Stomach (tissue), 19 donors: Measurements from ENCODE around the gene MEX3A. TPM values are rescaled to one million over a fixed set of nuclear protein-coding genes. Genes with fewer than 3 reads are reported as not detected.

ENCODE experiments used
- DNase-seq, 2 donors: peaks; one replicate each; pipeline versions ENCODE4 v3.0.0 to v3.0.0-alpha.2; 2013 to 2019
- H3K27ac ChIP-seq, 5 donors: fragments of 200-600 bp in 4 of 5; sonication (generic) in 4 of 5; one replicate each; pipeline ENCODE4 v1.5.1; 2013 to 2019; ENCODE audit warnings: mild to moderate bottlenecking in 1 of 5, moderate library complexity in 1 of 5
- H3K27me3 ChIP-seq, 3 donors: fragments of 200-600 bp; sonication (generic); one replicate each; pipeline ENCODE4 v1.5.1; 2017 to 2019; ENCODE audit warnings: mixed run types in 1 of 3
- H3K36me3 ChIP-seq, 4 donors: fragments of 200-600 bp; sonication (generic); 1 replicate in 3 of 4; 2 replicates in 1 of 4; pipeline ENCODE4 v1.5.1; 2016 to 2019
- H3K4me1 ChIP-seq, 4 donors: fragments of 200-600 bp; sonication (generic); one replicate each; pipeline ENCODE4 v1.5.1; 2016 to 2019
- H3K4me3 ChIP-seq, 4 donors: fragments of 200-600 bp; sonication (generic) in 3 of 4; one replicate each; pipeline ENCODE4 v1.5.1; 2016 to 2019; ENCODE audit warnings: mild to moderate bottlenecking in 1 of 4
- H3K9me3 ChIP-seq, 4 donors: fragments of 200-600 bp; sonication (generic); one replicate each; pipeline ENCODE4 v1.5.1; 2016 to 2019
- CTCF ChIP-seq, 7 experiments: fragments of 450-650 bp in 4 of 7; fragments of 200-600 bp in 3 of 7; sonication (generic) in 3 of 7; IDR thresholded peaks; one replicate each; pipeline ENCODE4 v1.5.1; 2016 to 2019; ENCODE audit warnings: antibody characterized with exemption in 7 of 7, control low read depth in 2 of 7, mild to moderate bottlenecking in 1 of 7
- EP300 ChIP-seq: sonication (generic); formaldehyde crosslinking; IDR thresholded peaks from one replicate; pipeline ENCODE4 v1.6.1; 2017; ENCODE audit warnings: antibody characterized with exemption
- POLR2A ChIP-seq, 4 donors: fragments of 450-650 bp; IDR thresholded peaks; one replicate each; pipeline ENCODE4 v1.6.1; 2016; ENCODE audit warnings: antibody characterized with exemption in 4 of 4, control low read depth in 2 of 4, mild to moderate bottlenecking in 1 of 4, moderate library complexity in 1 of 4
- POLR2AphosphoS5 ChIP-seq, 3 donors: sonication (generic); formaldehyde crosslinking; IDR thresholded peaks; one replicate each; pipeline ENCODE4 v1.6.1; 2016; ENCODE audit warnings: antibody characterized with exemption in 3 of 3
- WGBS, 5 donors: extraction: QIAGEN DNeasy Blood & Tissue Kit in 3 of 5; methylation state at CpG; one replicate each; pipeline versions ENCODE4 v1.1.5 to v1.1.7; 2013 to 2018; 5-methylcytosine and 5-hydroxymethylcytosine counted together
- intact Hi-C: fragments of 100-400 bp; cut with DNase I; formaldehyde crosslinking; loops from one replicate; pipeline ENCODE4 v1.15.1; 2023; ENCODE audit warnings: low total_unique reads
- long read RNA-seq, 10 donors: transcript quantifications; one replicate each; lab custom pipeline, GENCODE V29; 2026
- polyA plus RNA-seq, 3 donors: library from polyadenylated mRNA; stranded (reverse); fragments of 200-250 nt; gene quantifications; one replicate each; pipeline ENCODE4 v1.2.3, GENCODE V29; 2013
- total RNA-seq, 5 donors: library from RNA; depleted of rRNA; stranded (reverse); fragments of >200 nt; gene quantifications; one replicate each; pipeline versions ENCODE4 v1.1.0 to v1.2.3, GENCODE V29; 2014 to 2016
- donor health status: healthy with polysubstance abuse.
- donor health status: Bipolar disorder and iron deficiency.
- donor health status: healthy.

Gene MEX3A
- total RNA-seq, result 10 to 100 TPM in 1 of 5 donors, 1 to 10 TPM in 2, not detected in 2; 1.5 to 11.0 (median 1.6) TPM
- polyA plus RNA-seq, result 1 to 10 TPM in 1 of 3 donors, under 1 TPM in 1, not detected in 1; 0.25 to 1.1 TPM
- long read RNA-seq, donor 1, full-length matches to known transcripts, result 4 of 4 reads
- long read RNA-seq, donor 1, partial matches to known transcripts, result 0 of 4 reads
- long read RNA-seq, donor 1, other reads (novel, unspliced or antisense), result 0 of 4 reads
- long read RNA-seq, donor 2, full-length matches to known transcripts, result 3 of 3 reads
- long read RNA-seq, donor 2, partial matches to known transcripts, result 0 of 3 reads
- long read RNA-seq, donor 2, other reads (novel, unspliced or antisense), result 0 of 3 reads
- long read RNA-seq, donor 3, full-length matches to known transcripts, result 3 of 3 reads
- long read RNA-seq, donor 3, partial matches to known transcripts, result 0 of 3 reads
- long read RNA-seq, donor 3, other reads (novel, unspliced or antisense), result 0 of 3 reads
- long read RNA-seq, donor 4, result 0 reads
- long read RNA-seq, donor 5, full-length matches to known transcripts, result 8 of 8 reads
- long read RNA-seq, donor 5, partial matches to known transcripts, result 0 of 8 reads
- long read RNA-seq, donor 5, other reads (novel, unspliced or antisense), result 0 of 8 reads
- long read RNA-seq, donor 6, result 0 reads
- long read RNA-seq, donor 7, full-length matches to known transcripts, result 9 of 9 reads
- long read RNA-seq, donor 7, partial matches to known transcripts, result 0 of 9 reads
- long read RNA-seq, donor 7, other reads (novel, unspliced or antisense), result 0 of 9 reads
- long read RNA-seq, donor 8, full-length matches to known transcripts, result 6 of 6 reads
- long read RNA-seq, donor 8, partial matches to known transcripts, result 0 of 6 reads
- long read RNA-seq, donor 8, other reads (novel, unspliced or antisense), result 0 of 6 reads
- long read RNA-seq, donor 9, full-length matches to known transcripts, result 4 of 4 reads
- long read RNA-seq, donor 9, partial matches to known transcripts, result 0 of 4 reads
- long read RNA-seq, donor 9, other reads (novel, unspliced or antisense), result 0 of 4 reads
- long read RNA-seq, donor 10, result 0 reads

- TF ChIP-seq CTCF (IDR thresholded peaks at IDR 0.05), result no peak
- TF ChIP-seq POLR2AphosphoS5 (IDR thresholded peaks at IDR 0.05), result no peak
- no peak for TF ChIP-seq POLR2A (IDR thresholded peaks at IDR 0.05)
- TF ChIP-seq EP300, result no peak
- no peaks in the 10 kb centered on the region for H3K9me3 ChIP-seq
- intact Hi-C loops, result no loop called here
- H3K36me3 ChIP-seq, result no peaks in the 10 kb centered on the region
- 0 to 1% (median 0%) methylated on average over 49 to 62 of the region's 62 CpGs for WGBS, 5 donors
- peaks cover 19 to 35% (median 24%) of the 10 kb centered on the region in 4 donors for H3K4me1 ChIP-seq
- peak within 1 kb of the TSS; percentile 82 to 97 (median 86) for H3K4me3 ChIP-seq
- H3K27me3 ChIP-seq, result peaks cover 0 to 18% (median 0%) of the 10 kb centered on the region in 3 donors
- DNase-seq, result peak; percentile 69 to 95
- H3K27ac ChIP-seq, result peak within 1 kb of the TSS in 4 of 5 donors; percentile 44 to 81 (median 65)
Observed at GRCh38 chr1:156082309-156083091, at the start of gene MEX3A. TSS of gene MEX3A (minus strand) at chr1:156082465. CDS start at chr1:156081998, 467 bp downstream.

- peaks cover 51 to 53% (median 52%) of the 10 kb centered on the region in 4 donors for H3K36me3 ChIP-seq
Observed at GRCh38 chr1:156130578-156130942, 48.3 kb upstream of the MEX3A start.

More at GRCh38 chr1:156130578-156130942, 48.3 kb upstream of the MEX3A start:
- Histone ChIP-seq H3K27ac (peak overlapping the region; percentile 22 to 99 (median 93)), H3K4me3 (peak overlapping the region in 1 of 4 donors; percentile 7), H3K4me1 (peaks cover 51 to 68% (median 53%) of the 10 kb centered on the region in 4 donors), H3K27me3 (no peaks in the 10 kb centered on the region), H3K9me3 (no peaks in the 10 kb centered on the region)
- intact Hi-C loops, result loop anchor here (5.0 kb wide), 1 partner anchor 33 kb away; no protein-coding TSS in a partner anchor
- WGBS, 5 donors, result 50 to 80% (median 77%) methylated on average over 2 to 6 of the region's 6 CpGs
- TF ChIP-seq CTCF (IDR thresholded peaks at IDR 0.05) (no peak), EP300 (no peak), POLR2A (IDR thresholded peaks at IDR 0.05) (no peak), POLR2AphosphoS5 (IDR thresholded peaks at IDR 0.05) (no peak)
- DNase-seq, result no peak
